ENCODE results near the gene PLAAT5. TPM values are rescaled to one million over a fixed set of nuclear protein-coding genes. Genes with fewer than 3 reads are reported as not detected.
"Not testable (repeated sequence)": the region's sequence is repeated elsewhere in the genome, so short reads cannot be mapped to it uniquely, and the experiment has no call there.

PLAAT5 gene
- total and polyA plus RNA-seq, 2 of the 8 experiments (the other 6 are each of a cell fraction or from before 2014, with no cell fraction given), result 16.0 to 18.7 TPM

- no peak for TF ChIP-seq ZNF274 (IDR thresholded peaks at IDR 0.05; ENCODE audit: borderline replicate concordance, extremely low read depth, low read length)
- no peak for TF ChIP-seq ATF3 (IDR thresholded peaks at IDR 0.05; ENCODE audit: insufficient read depth, low read depth, low read length)
- TF ChIP-seq TAF7 (optimal IDR thresholded peaks at IDR 0.05; ENCODE audit: borderline replicate concordance, low read depth, low read length), result no peak
Observed at GRCh38 chr11:63443714-63444113, 47.3 kb downstream of the PLAAT5 start (continued).

GRCh38 chr11:63435831-63436230 is 55.1 kb downstream of the PLAAT5 start:
- H2AFZ ChIP-seq (ENCODE audit: low read length); H3K4me1 ChIP-seq (replicated peaks in 1 of 4; ENCODE audit: control insufficient read depth in 3 of 4, insufficient read depth in 4 of 4, low read length in 3 of 4); H3K27me3 ChIP-seq (replicated peaks in 1 of 4; ENCODE audit: control insufficient read depth in 3 of 4, extremely low read depth in 1 of 4, insufficient read depth in 3 of 4, low read length in 3 of 4); H2BK12ac ChIP-seq (ENCODE audit: low read depth, low read length); H3K23me2 ChIP-seq (ENCODE audit: low read depth, low read length); H2BK120ac ChIP-seq (replicated peaks; ENCODE audit: low read depth, low read length); H3K4ac ChIP-seq (replicated peaks; ENCODE audit: insufficient read length, low read depth, low read length); H2BK15ac ChIP-seq (ENCODE audit: low read length); H3K9me3 ChIP-seq (ENCODE audit: insufficient read depth in 2 of 2, low read depth in 1 of 2, low read length in 1 of 2); H3K36me3 ChIP-seq (ENCODE audit: control insufficient read depth in 2 of 4, insufficient read depth in 4 of 4, low read length in 3 of 4); H3K4me3 ChIP-seq (ENCODE audit: extremely low read depth in 1 of 4, insufficient read depth in 2 of 4, low read depth in 3 of 4, low read length in 4 of 4); H2BK20ac ChIP-seq (ENCODE audit: low read length); H3K14ac ChIP-seq (ENCODE audit: insufficient read length); H3K79me1 ChIP-seq (ENCODE audit: low read depth, low read length); H4K5ac ChIP-seq (ENCODE audit: insufficient read length, low read depth, low read length); H3K79me2 ChIP-seq (ENCODE audit: control insufficient read depth in 1 of 2, insufficient read depth in 2 of 2, low read length in 2 of 2); H2BK5ac ChIP-seq (ENCODE audit: low read depth, low read length); H4K91ac ChIP-seq (replicated peaks; ENCODE audit: insufficient read length, low read length); H3K9ac ChIP-seq (replicated peaks in 1 of 4; ENCODE audit: extremely low read depth in 1 of 4, low read depth in 3 of 4, low read length in 3 of 4); H4K20me1 ChIP-seq (replicated peaks in 1 of 2; ENCODE audit: control insufficient read depth in 1 of 2, insufficient read depth in 2 of 2, low read length in 2 of 2); H3K27ac ChIP-seq (ENCODE audit: low read depth, low read length); CTCF ChIA-PET (ENCODE audit: partially characterized antibody); H4K8ac ChIP-seq (ENCODE audit: extremely low read depth, insufficient read depth, low read length); FAIRE-seq; H3K56ac ChIP-seq (replicated peaks; ENCODE audit: insufficient read length, low read depth, low read length); H3K23ac ChIP-seq (ENCODE audit: insufficient read length); H3K18ac ChIP-seq (ENCODE audit: extremely low read depth, low read length); H2AK5ac ChIP-seq (ENCODE audit: low read depth, low read length): not testable (repeated sequence)
- 43% methylated on average over 4 of the region's 4 CpGs; no CpG with 5 or more reads in 1 of the 2 experiments for WGBS, 2 experiments (ENCODE audit: extremely low coverage in 1 of 2, insufficient coverage in 1 of 2, insufficient read length in 1 of 2, insufficient replicate concordance in 2 of 2, low coverage in 1 of 2, low lambda C conversion rate in 2 of 2, missing lambda C conversion rate in 1 of 2)
- POLR2A ChIA-PET (ENCODE audit: partially characterized antibody), result interaction anchor here (1.0 kb wide), 1 partner anchor 8 kb away, joined by 4 read pairs; no protein-coding TSS in a partner anchor
- DNase-seq (ENCODE audit: low read depth in 1 of 2, low spot score in 2 of 2), result peak in 1 of 2 experiments; percentile 64
- peak overlapping the region; percentile 28 to 41; a peak in 3 of 4 replicates for H3K4me2 ChIP-seq (ENCODE audit: insufficient read depth in 1 of 2, low read depth in 2 of 2, low read length in 2 of 2)
